Ishikawa (cell line): Measurements from ENCODE around the gene MYLIP.

ENCODE experiments used
- CEBPB ChIP-seq: IDR thresholded peaks from 2 replicates; pipeline ENCODE4 v1.6.1; 2012
- EGR1 ChIP-seq: IDR thresholded peaks from 2 replicates; pipeline ENCODE4 v1.6.1; 2012
- FOXM1 ChIP-seq: IDR thresholded peaks from 2 replicates; pipeline ENCODE4 v1.6.1; 2012; ENCODE audit warnings: low read depth, borderline replicate concordance
- NFIC ChIP-seq: IDR thresholded peaks from 2 replicates; pipeline ENCODE4 v1.6.1; 2012
- ZBTB7A ChIP-seq: IDR thresholded peaks from 2 replicates; pipeline ENCODE4 v1.6.1; 2012; ENCODE audit warnings: low read depth
- TF ChIP-seq, protein P1 (sequence below): IDR thresholded peaks from 2 replicates; pipeline ENCODE4 v1.6.1; 2012; ENCODE audit warnings: low read depth, mild to moderate bottlenecking
- TF ChIP-seq, protein P2 (sequence below): IDR thresholded peaks from 2 replicates; pipeline ENCODE4 v1.6.1; 2012

DNA sequence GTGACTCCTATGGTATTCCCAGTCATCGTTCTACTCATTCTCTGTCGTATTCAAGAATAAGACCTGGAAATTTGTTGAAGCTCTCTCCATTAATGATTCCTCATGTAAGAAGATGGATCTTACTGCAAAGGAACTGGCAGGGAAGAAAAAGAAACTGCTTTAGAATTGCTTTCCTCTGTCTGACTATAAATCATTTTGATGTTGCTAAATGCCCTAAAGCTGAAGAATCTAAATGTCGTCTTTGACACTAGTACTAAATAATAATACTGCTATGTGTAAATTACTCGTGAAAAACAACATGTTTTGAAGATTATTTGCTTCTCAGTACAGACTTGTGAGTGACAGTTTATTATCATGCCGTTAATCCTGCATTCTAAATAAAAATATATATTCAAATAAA is 20.5 kb upstream of the MYLIP start:
- TF ChIP-seq EGR1 (no peak), NFIC (no peak), CEBPB (no peak), FOXM1 (no peak), ZBTB7A (no peak)
- TF ChIP-seq, protein P1, sequence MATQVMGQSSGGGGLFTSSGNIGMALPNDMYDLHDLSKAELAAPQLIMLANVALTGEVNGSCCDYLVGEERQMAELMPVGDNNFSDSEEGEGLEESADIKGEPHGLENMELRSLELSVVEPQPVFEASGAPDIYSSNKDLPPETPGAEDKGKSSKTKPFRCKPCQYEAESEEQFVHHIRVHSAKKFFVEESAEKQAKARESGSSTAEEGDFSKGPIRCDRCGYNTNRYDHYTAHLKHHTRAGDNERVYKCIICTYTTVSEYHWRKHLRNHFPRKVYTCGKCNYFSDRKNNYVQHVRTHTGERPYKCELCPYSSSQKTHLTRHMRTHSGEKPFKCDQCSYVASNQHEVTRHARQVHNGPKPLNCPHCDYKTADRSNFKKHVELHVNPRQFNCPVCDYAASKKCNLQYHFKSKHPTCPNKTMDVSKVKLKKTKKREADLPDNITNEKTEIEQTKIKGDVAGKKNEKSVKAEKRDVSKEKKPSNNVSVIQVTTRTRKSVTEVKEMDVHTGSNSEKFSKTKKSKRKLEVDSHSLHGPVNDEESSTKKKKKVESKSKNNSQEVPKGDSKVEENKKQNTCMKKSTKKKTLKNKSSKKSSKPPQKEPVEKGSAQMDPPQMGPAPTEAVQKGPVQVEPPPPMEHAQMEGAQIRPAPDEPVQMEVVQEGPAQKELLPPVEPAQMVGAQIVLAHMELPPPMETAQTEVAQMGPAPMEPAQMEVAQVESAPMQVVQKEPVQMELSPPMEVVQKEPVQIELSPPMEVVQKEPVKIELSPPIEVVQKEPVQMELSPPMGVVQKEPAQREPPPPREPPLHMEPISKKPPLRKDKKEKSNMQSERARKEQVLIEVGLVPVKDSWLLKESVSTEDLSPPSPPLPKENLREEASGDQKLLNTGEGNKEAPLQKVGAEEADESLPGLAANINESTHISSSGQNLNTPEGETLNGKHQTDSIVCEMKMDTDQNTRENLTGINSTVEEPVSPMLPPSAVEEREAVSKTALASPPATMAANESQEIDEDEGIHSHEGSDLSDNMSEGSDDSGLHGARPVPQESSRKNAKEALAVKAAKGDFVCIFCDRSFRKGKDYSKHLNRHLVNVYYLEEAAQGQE: no peak
- TF ChIP-seq, protein P2, sequence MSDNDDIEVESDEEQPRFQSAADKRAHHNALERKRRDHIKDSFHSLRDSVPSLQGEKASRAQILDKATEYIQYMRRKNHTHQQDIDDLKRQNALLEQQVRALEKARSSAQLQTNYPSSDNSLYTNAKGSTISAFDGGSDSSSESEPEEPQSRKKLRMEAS: no peak
